Panc1 (cell line): ENCODE measurements around the gene RALB. TPM values are rescaled to one million over a fixed set of nuclear protein-coding genes. Genes with fewer than 3 reads are reported as not detected.

Source experiments
- ATAC-seq: fragments of 200-7000 bp; cut with Tn5 transposase; 2 replicates; pipeline ENCODE4 v1.9.1; 2020; ENCODE audit warnings: mild to moderate bottlenecking, moderate library complexity
- BruUV-seq: library from RNA; stranded (reverse); fragments of 400-500 nt; replicated peaks from 2 replicates; lab custom pipeline; 2021; lab: Mats Ljungman, UMichigan
- CTCF ChIA-PET: fragments of 300-600 bp; sonication (Branson Sonifier 250); formaldehyde crosslinking; loops from one replicate; lab custom pipeline; 2022; ENCODE audit warnings: antibody characterized with exemption; lab: Charles Lee
- POLR2A ChIA-PET: fragments of 300-600 bp; sonication (Branson Sonifier 250); formaldehyde crosslinking; loops from one replicate; lab custom pipeline; 2022; ENCODE audit warnings: antibody characterized with exemption; lab: Charles Lee
- DNase-seq: peaks from one replicate; pipeline ENCODE4 v3.0.0-alpha.2; 2010; ENCODE audit warnings: low read depth, low spot score
- H3K27ac ChIP-seq: 2 replicates; pipeline ENCODE4 v1.5.1; 2011; ENCODE audit warnings: mild to moderate bottlenecking, low read length, inconsistent platforms
- H3K27me3 ChIP-seq: fragments of 200-500 bp; sonication (Bioruptor generic); 2 replicates; pipeline ENCODE4 v1.6.0; 2014; ENCODE audit warnings: low read length, inconsistent platforms; ENCODE audit not compliant: control insufficient read depth, insufficient read depth
- H3K36me3 ChIP-seq: fragments of 200-500 bp; sonication (Bioruptor generic); 2 replicates; pipeline ENCODE4 v1.5.1; 2014; ENCODE audit warnings: inconsistent platforms, mild to moderate bottlenecking, low read length, moderate library complexity; ENCODE audit not compliant: control insufficient read depth, insufficient read depth
- H3K4me1 ChIP-seq: 2 replicates; pipeline ENCODE4 v1.5.1; 2011; ENCODE audit warnings: inconsistent platforms, mild to moderate bottlenecking, low read length, moderate library complexity; ENCODE audit not compliant: control insufficient read depth, insufficient read depth
- H3K4me3 ChIP-seq, 2 experiments: 2 replicates each; pipeline ENCODE4 v1.5.1; 2011 to 2012; ENCODE audit warnings: low read depth in 2 of 2, low read length in 2 of 2, mild to moderate bottlenecking in 2 of 2, inconsistent platforms in 1 of 2, moderate library complexity in 1 of 2
- H3K9me3 ChIP-seq: fragments of 200-500 bp; sonication (Bioruptor generic); 2 replicates; pipeline ENCODE4 v1.5.1; 2014; ENCODE audit warnings: low read depth, mild to moderate bottlenecking, inconsistent platforms, low read length, moderate library complexity; ENCODE audit not compliant: control insufficient read depth, insufficient read depth
- POLR2AphosphoS5 ChIP-seq: IDR thresholded peaks from 2 replicates; pipeline ENCODE4 v1.6.1; 2012; ENCODE audit warnings: mild to moderate bottlenecking, low read depth, low read length, moderate library complexity
- SIN3A ChIP-seq: IDR thresholded peaks from 2 replicates; pipeline ENCODE4 v1.6.1; 2012; ENCODE audit warnings: low read depth, mild to moderate bottlenecking, low read length, moderate library complexity, borderline replicate concordance; ENCODE audit not compliant: insufficient read depth
- TCF7L2 ChIP-seq: IDR thresholded peaks from 2 replicates; pipeline ENCODE4 v1.6.1; 2011; ENCODE audit warnings: mild to moderate bottlenecking, low read depth, low read length, inconsistent platforms
- in situ Hi-C: cut with HindIII; loops from 2 replicates; pipeline ENCODE4 v1.10.0; 2016; ENCODE audit warnings: low sequenced_read_pairs, low pct_unique_long_range_greater_than_20kb
- intact Hi-C: fragments of 100-400 bp; cut with micrococcal nuclease; formaldehyde crosslinking; loops from one replicate; pipeline ENCODE4 v1.10.0; 2022; ENCODE audit not compliant: unreplicated experiment
- total RNA-seq: library from RNA; stranded (reverse); gene quantifications from one replicate; pipeline ENCODE4 v1.2.1, GENCODE V29; 2021; ENCODE audit not compliant: unreplicated experiment
- TF ChIP-seq, protein P1 (sequence below): fragments of 450-650 bp; IDR thresholded peaks from 2 replicates; pipeline ENCODE4 v1.5.1; 2017; ENCODE audit warnings: mild to moderate bottlenecking
- TF ChIP-seq, protein P2 (sequence below), 2 experiments: IDR thresholded peaks; 2 replicates each; pipeline ENCODE4 v1.6.1; 2011 to 2012; ENCODE audit warnings: low read depth in 2 of 2, control low read depth in 1 of 2, low read length in 1 of 2, mild to moderate bottlenecking in 1 of 2, moderate library complexity in 1 of 2; ENCODE audit not compliant: insufficient read depth in 1 of 2

The RALB gene
- total RNA-seq, 1 experiment from 2014 or later = 47.8 TPM

DNA sequence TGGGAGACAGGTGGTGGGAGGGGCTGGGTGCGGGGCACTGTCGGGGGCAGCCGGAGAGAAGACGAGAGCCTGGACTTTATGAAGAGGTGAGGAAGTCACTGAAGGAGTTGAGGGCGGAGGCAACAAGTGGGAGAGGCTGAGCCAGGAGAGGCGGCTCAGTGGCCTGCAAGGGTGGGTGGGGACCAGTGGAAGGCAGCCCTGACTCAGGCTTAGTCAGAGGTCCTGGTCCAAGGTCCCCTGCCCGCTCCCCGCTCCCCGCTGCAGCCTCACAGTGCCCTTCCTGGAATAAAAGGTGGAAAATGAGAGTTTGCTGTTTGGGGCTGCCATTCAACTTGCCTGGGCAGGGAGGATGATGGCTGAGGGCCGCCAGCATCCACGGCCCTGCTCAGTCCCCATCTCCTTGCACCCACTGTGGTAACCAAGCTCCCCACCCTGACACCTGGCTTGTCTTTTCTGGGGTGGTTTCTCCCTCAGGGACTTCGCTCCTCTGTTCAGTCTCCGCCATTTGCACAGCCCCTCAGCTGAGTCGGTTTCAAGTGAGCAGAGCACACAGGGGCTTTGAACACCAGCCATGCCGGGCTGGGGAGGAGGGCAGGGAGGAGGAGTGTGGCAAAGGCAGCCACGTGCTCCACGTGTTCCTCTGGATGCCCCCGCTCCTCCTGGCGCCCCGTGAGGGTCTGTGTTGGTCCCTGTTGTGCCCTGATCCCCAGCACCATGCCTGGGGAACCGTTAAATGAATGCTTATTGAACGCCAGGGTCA lies 13.7 kb upstream of the RALB start:
- DNase-seq (no peak), ATAC-seq (peak; percentile 77)
- TF ChIP-seq SIN3A (no peak), POLR2AphosphoS5 (no peak), TCF7L2 (no peak)
- TF ChIP-seq, protein P1, sequence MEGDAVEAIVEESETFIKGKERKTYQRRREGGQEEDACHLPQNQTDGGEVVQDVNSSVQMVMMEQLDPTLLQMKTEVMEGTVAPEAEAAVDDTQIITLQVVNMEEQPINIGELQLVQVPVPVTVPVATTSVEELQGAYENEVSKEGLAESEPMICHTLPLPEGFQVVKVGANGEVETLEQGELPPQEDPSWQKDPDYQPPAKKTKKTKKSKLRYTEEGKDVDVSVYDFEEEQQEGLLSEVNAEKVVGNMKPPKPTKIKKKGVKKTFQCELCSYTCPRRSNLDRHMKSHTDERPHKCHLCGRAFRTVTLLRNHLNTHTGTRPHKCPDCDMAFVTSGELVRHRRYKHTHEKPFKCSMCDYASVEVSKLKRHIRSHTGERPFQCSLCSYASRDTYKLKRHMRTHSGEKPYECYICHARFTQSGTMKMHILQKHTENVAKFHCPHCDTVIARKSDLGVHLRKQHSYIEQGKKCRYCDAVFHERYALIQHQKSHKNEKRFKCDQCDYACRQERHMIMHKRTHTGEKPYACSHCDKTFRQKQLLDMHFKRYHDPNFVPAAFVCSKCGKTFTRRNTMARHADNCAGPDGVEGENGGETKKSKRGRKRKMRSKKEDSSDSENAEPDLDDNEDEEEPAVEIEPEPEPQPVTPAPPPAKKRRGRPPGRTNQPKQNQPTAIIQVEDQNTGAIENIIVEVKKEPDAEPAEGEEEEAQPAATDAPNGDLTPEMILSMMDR = no peak
- TF ChIP-seq, protein P2, sequence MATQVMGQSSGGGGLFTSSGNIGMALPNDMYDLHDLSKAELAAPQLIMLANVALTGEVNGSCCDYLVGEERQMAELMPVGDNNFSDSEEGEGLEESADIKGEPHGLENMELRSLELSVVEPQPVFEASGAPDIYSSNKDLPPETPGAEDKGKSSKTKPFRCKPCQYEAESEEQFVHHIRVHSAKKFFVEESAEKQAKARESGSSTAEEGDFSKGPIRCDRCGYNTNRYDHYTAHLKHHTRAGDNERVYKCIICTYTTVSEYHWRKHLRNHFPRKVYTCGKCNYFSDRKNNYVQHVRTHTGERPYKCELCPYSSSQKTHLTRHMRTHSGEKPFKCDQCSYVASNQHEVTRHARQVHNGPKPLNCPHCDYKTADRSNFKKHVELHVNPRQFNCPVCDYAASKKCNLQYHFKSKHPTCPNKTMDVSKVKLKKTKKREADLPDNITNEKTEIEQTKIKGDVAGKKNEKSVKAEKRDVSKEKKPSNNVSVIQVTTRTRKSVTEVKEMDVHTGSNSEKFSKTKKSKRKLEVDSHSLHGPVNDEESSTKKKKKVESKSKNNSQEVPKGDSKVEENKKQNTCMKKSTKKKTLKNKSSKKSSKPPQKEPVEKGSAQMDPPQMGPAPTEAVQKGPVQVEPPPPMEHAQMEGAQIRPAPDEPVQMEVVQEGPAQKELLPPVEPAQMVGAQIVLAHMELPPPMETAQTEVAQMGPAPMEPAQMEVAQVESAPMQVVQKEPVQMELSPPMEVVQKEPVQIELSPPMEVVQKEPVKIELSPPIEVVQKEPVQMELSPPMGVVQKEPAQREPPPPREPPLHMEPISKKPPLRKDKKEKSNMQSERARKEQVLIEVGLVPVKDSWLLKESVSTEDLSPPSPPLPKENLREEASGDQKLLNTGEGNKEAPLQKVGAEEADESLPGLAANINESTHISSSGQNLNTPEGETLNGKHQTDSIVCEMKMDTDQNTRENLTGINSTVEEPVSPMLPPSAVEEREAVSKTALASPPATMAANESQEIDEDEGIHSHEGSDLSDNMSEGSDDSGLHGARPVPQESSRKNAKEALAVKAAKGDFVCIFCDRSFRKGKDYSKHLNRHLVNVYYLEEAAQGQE (IDR thresholded peaks at IDR 0.05; ENCODE audit: insufficient read depth in 1 of 2, low read depth in 2 of 2, low read length in 1 of 2) = no peak
- ChIA-PET CTCF (interaction anchor here (0.6 kb wide), 1 partner anchor 42 kb away, joined by 3 read pairs; no protein-coding TSS in a partner anchor), POLR2A (no interaction called here)
- no peaks in the 10 kb centered on the region for H3K36me3 ChIP-seq
- intact Hi-C loops = no loop called here
- H3K4me3 ChIP-seq = no peak overlapping the region
- H3K4me1 ChIP-seq = peaks cover 23% of the 10 kb centered on the region
- H3K27ac ChIP-seq = peak overlapping the region; percentile 31; the same call in 1 of the 2 replicates
- BruUV-seq = no TSS peak
- no peaks in the 10 kb centered on the region for H3K27me3 ChIP-seq
- H3K9me3 ChIP-seq = no peaks in the 10 kb centered on the region
- in situ Hi-C loops = no loop called here

DNA sequence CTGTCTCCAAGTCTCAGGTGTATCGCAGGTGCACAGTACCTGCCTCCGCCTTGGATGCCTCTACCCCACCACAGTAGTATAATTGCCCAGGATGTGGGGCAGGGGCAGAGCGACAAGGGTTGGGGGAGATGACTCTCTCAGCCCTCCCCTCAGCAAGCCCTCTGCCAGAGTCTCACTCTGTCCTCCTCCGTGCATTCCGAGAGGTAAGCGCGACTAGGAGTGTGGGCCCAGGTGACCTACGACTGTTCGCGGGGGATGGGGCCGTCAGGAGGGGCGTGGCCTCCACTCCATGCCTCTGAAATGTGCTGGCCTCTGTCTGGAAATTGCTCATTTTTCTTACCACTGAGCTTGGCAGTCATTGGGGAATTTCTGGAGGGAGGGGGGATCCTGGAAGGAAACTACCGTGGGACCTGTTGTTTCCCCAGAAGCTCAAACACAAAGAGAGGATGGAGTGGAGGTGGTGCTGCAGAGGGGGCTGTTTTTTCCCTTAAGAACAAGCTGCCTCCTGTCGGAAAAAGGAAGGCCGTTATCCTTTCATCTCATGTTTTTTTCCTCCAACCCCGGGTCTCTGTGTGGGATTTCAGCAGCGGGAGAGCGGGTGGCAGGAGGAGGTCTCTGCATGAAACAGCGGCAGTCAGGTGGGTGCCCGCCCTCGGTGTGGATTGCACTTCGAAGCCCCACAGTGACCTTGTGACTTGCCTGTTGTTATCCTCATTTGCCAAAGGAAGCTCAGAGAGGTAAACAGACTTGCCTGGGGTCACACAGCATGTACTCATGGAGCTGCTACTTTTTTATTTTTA lies 13.0 kb upstream of the RALB start:
- ChIA-PET POLR2A (no interaction called here), CTCF (interaction anchor here (1.1 kb wide), 1 partner anchor 74 kb away, joined by 3 read pairs; no protein-coding TSS in a partner anchor)
- in situ Hi-C loops (no loop called here), intact Hi-C loops (no loop called here)
- no peak for DNase-seq
- Histone ChIP-seq H3K36me3 (no peaks in the 10 kb centered on the region), H3K4me3 (no peak overlapping the region), H3K9me3 (no peaks in the 10 kb centered on the region), H3K27me3 (no peaks in the 10 kb centered on the region), H3K4me1 (peaks cover 23% of the 10 kb centered on the region), H3K27ac (no peak overlapping the region)
- BruUV-seq = no TSS peak
- TF ChIP-seq SIN3A (no peak), TCF7L2 (no peak), POLR2AphosphoS5 (no peak)
- TF ChIP-seq, protein P2 (IDR thresholded peaks at IDR 0.05; ENCODE audit: insufficient read depth in 1 of 2, low read depth in 2 of 2, low read length in 1 of 2) = no peak
- TF ChIP-seq, protein P1 = no peak
- ATAC-seq = peak; percentile 13; the same call in 1 of the 2 replicates
